CD8-positive, alpha-beta memory T cell (primary cell): ENCODE data around the gene LIMCH1. TPM values are rescaled to one million over a fixed set of nuclear protein-coding genes. Genes with fewer than 3 reads are reported as not detected.

Experiments
- CTCF ChIA-PET: fragments of 350-600 bp; sonication (Branson Sonifier 250); formaldehyde crosslinking; loops from one replicate; lab custom pipeline; 2021; ENCODE audit warnings: antibody characterized with exemption; lab: Charles Lee
- POLR2A ChIA-PET: fragments of 350-600 bp; sonication (Branson Sonifier 250); formaldehyde crosslinking; loops from one replicate; lab custom pipeline; 2021; ENCODE audit warnings: antibody characterized with exemption; lab: Charles Lee
- DNase-seq, 5 donors: peaks; one replicate each; pipeline versions ENCODE4 v3.0.0 to v3.0.0-alpha.2; 2020 to 2022; ENCODE audit warnings: mixed read lengths in 1 of 5
- H3K27ac ChIP-seq: one replicate; pipeline ENCODE4 v1.7.0; 2013; ENCODE audit warnings: low read depth, mild to moderate bottlenecking, low read length, moderate library complexity
- H3K27me3 ChIP-seq: 2 replicates; pipeline ENCODE4 v1.7.0; 2013; ENCODE audit warnings: low read length, mild to moderate bottlenecking; ENCODE audit not compliant: insufficient read depth, poor library complexity, severe bottlenecking
- H3K36me3 ChIP-seq: 2 replicates; pipeline ENCODE4 v1.7.0; 2013; ENCODE audit warnings: mild to moderate bottlenecking, low read length, moderate library complexity; ENCODE audit not compliant: insufficient read depth
- H3K4me1 ChIP-seq: 2 replicates; pipeline ENCODE4 v1.7.0; 2013; ENCODE audit warnings: mild to moderate bottlenecking, low read length, moderate library complexity; ENCODE audit not compliant: insufficient read depth
- H3K4me3 ChIP-seq: 2 replicates; pipeline ENCODE4 v1.7.0; 2013; ENCODE audit warnings: mild to moderate bottlenecking, low read length
- H3K9me3 ChIP-seq: 2 replicates; pipeline ENCODE4 v1.7.0; 2013; ENCODE audit warnings: mild to moderate bottlenecking, low read length
- H3K27ac Mint-ChIP-seq, 8 donors: one replicate each; pipeline ENCODE4 v1.8.0; 2020 to 2021; ENCODE audit warnings: mixed read lengths in 8 of 8, mild to moderate bottlenecking in 6 of 8, inconsistent platforms in 3 of 8, moderate library complexity in 3 of 8
- H3K27me3 Mint-ChIP-seq, 2 donors: one replicate each; pipeline ENCODE4 v1.8.0; 2020 to 2021; ENCODE audit warnings: mixed read lengths in 2 of 2, mild to moderate bottlenecking in 1 of 2, moderate library complexity in 1 of 2
- H3K36me3 Mint-ChIP-seq, 3 donors: one replicate each; pipeline ENCODE4 v1.8.0; 2020 to 2021; ENCODE audit warnings: mixed read lengths in 3 of 3, inconsistent platforms in 1 of 3, mild to moderate bottlenecking in 1 of 3
- H3K4me1 Mint-ChIP-seq, 3 donors: one replicate each; pipeline ENCODE4 v1.8.0; 2020 to 2021; ENCODE audit warnings: mixed read lengths in 3 of 3, inconsistent platforms in 1 of 3, mild to moderate bottlenecking in 1 of 3
- H3K4me3 Mint-ChIP-seq, 7 donors: one replicate each; pipeline ENCODE4 v1.8.0; 2020 to 2021; ENCODE audit warnings: mixed read lengths in 7 of 7, mild to moderate bottlenecking in 6 of 7, moderate library complexity in 4 of 7, inconsistent platforms in 2 of 7
- H3K9me3 Mint-ChIP-seq, 5 donors: one replicate each; pipeline ENCODE4 v1.8.0; 2020 to 2022; ENCODE audit warnings: mixed read lengths in 5 of 5, mild to moderate bottlenecking in 3 of 5, moderate library complexity in 2 of 5, inconsistent platforms in 1 of 5
- polyA plus RNA-seq: library from polyadenylated mRNA; unstranded; fragments of 300-500 nt; fragmentation: Illumina TruSeq; gene quantifications from one replicate; pipeline ENCODE4 v1.2.3, GENCODE V29; 2021
- total RNA-seq, 2 experiments: library from RNA; stranded (reverse); gene quantifications; one replicate each; pipeline ENCODE4 v1.2.3, GENCODE V29; 2021

LIMCH1 gene
- total and polyA plus RNA-seq, 3 experiments from 2014 or later, result not detected

GRCh38 chr4:41614519-41614918 lies 76.6 kb downstream of the LIMCH1 start:
- H3K9me3 Mint-ChIP-seq, result no peaks in the 10 kb centered on the region
- H3K4me1 Mint-ChIP-seq, result no peaks in the 10 kb centered on the region

GRCh38 chr4:41619161-41619560 lies 81.2 kb downstream of the LIMCH1 start:
- CTCF ChIA-PET, result no interaction called here
- POLR2A ChIA-PET, result no interaction called here
- H3K27ac Mint-ChIP-seq, result no peak overlapping the region
- no peaks in the 10 kb centered on the region for H3K9me3 Mint-ChIP-seq
- H3K4me1 ChIP-seq, result no peaks in the 10 kb centered on the region
- no peak overlapping the region for H3K4me3 ChIP-seq
- H3K36me3 ChIP-seq, result no peaks in the 10 kb centered on the region
- no peaks in the 10 kb centered on the region for H3K9me3 ChIP-seq
- H3K36me3 Mint-ChIP-seq, result no peaks in the 10 kb centered on the region
- no peaks in the 10 kb centered on the region for H3K27me3 ChIP-seq
- no peak overlapping the region for H3K4me3 Mint-ChIP-seq
- H3K4me1 Mint-ChIP-seq, result no peaks in the 10 kb centered on the region
- no peak overlapping the region for H3K27ac ChIP-seq
- no peak for DNase-seq
- peaks cover 3 to 7% of the 10 kb centered on the region in 2 donors for H3K27me3 Mint-ChIP-seq

More at GRCh38 chr4:41614519-41614918, 76.6 kb downstream of the LIMCH1 start:
- POLR2A ChIA-PET, result no interaction called here
- Histone ChIP-seq H3K4me1 (no peaks in the 10 kb centered on the region), H3K9me3 (no peaks in the 10 kb centered on the region), H3K27me3 (no peaks in the 10 kb centered on the region), H3K36me3 (no peaks in the 10 kb centered on the region), H3K4me3 (no peak overlapping the region), H3K27ac (no peak overlapping the region)
- Mint-ChIP-seq H3K36me3 (no peaks in the 10 kb centered on the region), H3K27ac (no peak overlapping the region), H3K27me3 (peaks cover 2 to 3% of the 10 kb centered on the region in 2 donors), H3K4me3 (no peak overlapping the region)
- DNase-seq, result no peak
- CTCF ChIA-PET, result no interaction called here

- H3K4me3 ChIP-seq, result no peak overlapping the region
- no peak overlapping the region for H3K27ac ChIP-seq
- H3K36me3 Mint-ChIP-seq, result no peaks in the 10 kb centered on the region
- H3K9me3 Mint-ChIP-seq, result peaks cover 0 to 2% (median 0%) of the 10 kb centered on the region in 5 donors
- ChIA-PET POLR2A (no interaction called here), CTCF (no interaction called here)
- no peaks in the 10 kb centered on the region for H3K4me1 Mint-ChIP-seq
- no peak overlapping the region for H3K27ac Mint-ChIP-seq
- no peak overlapping the region for H3K4me3 Mint-ChIP-seq
- no peak for DNase-seq
- H3K27me3 Mint-ChIP-seq, result peaks cover 3 to 7% of the 10 kb centered on the region in 2 donors
- no peaks in the 10 kb centered on the region for H3K9me3 ChIP-seq
- no peaks in the 10 kb centered on the region for H3K27me3 ChIP-seq
- no peaks in the 10 kb centered on the region for H3K36me3 ChIP-seq
- H3K4me1 ChIP-seq, result no peaks in the 10 kb centered on the region
These were observed 82.8 kb downstream of the LIMCH1 start for GRCh38 chr4:41620594-41621256.

GRCh38 chr4:41622787-41623186 lies 84.8 kb downstream of the LIMCH1 start:
- Mint-ChIP-seq H3K27ac (no peak overlapping the region), H3K4me3 (no peak overlapping the region), H3K36me3 (no peaks in the 10 kb centered on the region), H3K27me3 (peaks cover 3 to 4% of the 10 kb centered on the region in 2 donors), H3K9me3 (peaks cover 0 to 4% (median 0%) of the 10 kb centered on the region in 5 donors), H3K4me1 (no peaks in the 10 kb centered on the region)
- CTCF ChIA-PET, result no interaction called here
- no peak overlapping the region for H3K27ac ChIP-seq
- no peaks in the 10 kb centered on the region for H3K36me3 ChIP-seq
- POLR2A ChIA-PET, result no interaction called here
- H3K4me1 ChIP-seq, result no peaks in the 10 kb centered on the region
- no peaks in the 10 kb centered on the region for H3K27me3 ChIP-seq
- no peak overlapping the region for H3K4me3 ChIP-seq
- H3K9me3 ChIP-seq, result no peaks in the 10 kb centered on the region
- DNase-seq, result no peak

- Histone ChIP-seq H3K4me3 (no peak overlapping the region), H3K27me3 (no peaks in the 10 kb centered on the region), H3K27ac (no peak overlapping the region), H3K4me1 (no peaks in the 10 kb centered on the region), H3K9me3 (no peaks in the 10 kb centered on the region), H3K36me3 (no peaks in the 10 kb centered on the region)
- Mint-ChIP-seq H3K36me3 (no peaks in the 10 kb centered on the region), H3K27ac (no peak overlapping the region), H3K4me1 (no peaks in the 10 kb centered on the region), H3K9me3 (peaks cover 0 to 4% (median 0%) of the 10 kb centered on the region in 5 donors), H3K4me3 (no peak overlapping the region), H3K27me3 (peaks cover 3 to 4% of the 10 kb centered on the region in 2 donors)
- ChIA-PET CTCF (no interaction called here), POLR2A (no interaction called here)
- no peak for DNase-seq
These were observed 86.8 kb downstream of the LIMCH1 start for GRCh38 chr4:41624765-41625164.

- Mint-ChIP-seq H3K36me3 (no peaks in the 10 kb centered on the region), H3K27ac (peak overlapping the region in 1 of 8 donors; percentile 47), H3K27me3 (peaks cover 3 to 4% of the 10 kb centered on the region in 2 donors), H3K9me3 (peaks cover 0 to 4% (median 0%) of the 10 kb centered on the region in 5 donors), H3K4me1 (no peaks in the 10 kb centered on the region), H3K4me3 (no peak overlapping the region)
- H3K4me3 ChIP-seq, result no peak overlapping the region
- no peak overlapping the region for H3K27ac ChIP-seq
- ChIA-PET CTCF (no interaction called here), POLR2A (no interaction called here)
- no peaks in the 10 kb centered on the region for H3K36me3 ChIP-seq
- no peaks in the 10 kb centered on the region for H3K4me1 ChIP-seq
- DNase-seq, result no peak
- H3K9me3 ChIP-seq, result no peaks in the 10 kb centered on the region
- no peaks in the 10 kb centered on the region for H3K27me3 ChIP-seq
These were observed 87.6 kb downstream of the LIMCH1 start for GRCh38 chr4:41625531-41625930.

- Mint-ChIP-seq H3K27me3 (no peaks in the 10 kb centered on the region), H3K27ac (no peak overlapping the region), H3K36me3 (no peaks in the 10 kb centered on the region), H3K4me1 (no peaks in the 10 kb centered on the region), H3K9me3 (peaks cover 0 to 6% (median 0%) of the 10 kb centered on the region in 5 donors), H3K4me3 (no peak overlapping the region)
- ChIA-PET CTCF (no interaction called here), POLR2A (no interaction called here)
- H3K36me3 ChIP-seq, result no peaks in the 10 kb centered on the region
- no peaks in the 10 kb centered on the region for H3K9me3 ChIP-seq
- H3K27me3 ChIP-seq, result no peaks in the 10 kb centered on the region
- H3K27ac ChIP-seq, result no peak overlapping the region
- no peaks in the 10 kb centered on the region for H3K4me1 ChIP-seq
- no peak overlapping the region for H3K4me3 ChIP-seq
- no peak for DNase-seq
These were observed 91.0 kb downstream of the LIMCH1 start for GRCh38 chr4:41628936-41629335.

- ChIA-PET CTCF (no interaction called here), POLR2A (no interaction called here)
- H3K4me1 Mint-ChIP-seq, result no peaks in the 10 kb centered on the region
These were observed 93.6 kb downstream of the LIMCH1 start for GRCh38 chr4:41631523-41631922.

More at GRCh38 chr4:41631523-41631922, 93.6 kb downstream of the LIMCH1 start:
- no peaks in the 10 kb centered on the region for H3K36me3 Mint-ChIP-seq
- Histone ChIP-seq H3K4me3 (no peak overlapping the region), H3K36me3 (no peaks in the 10 kb centered on the region), H3K27me3 (no peaks in the 10 kb centered on the region), H3K27ac (no peak overlapping the region), H3K4me1 (no peaks in the 10 kb centered on the region), H3K9me3 (no peaks in the 10 kb centered on the region)
- no peaks in the 10 kb centered on the region for H3K27me3 Mint-ChIP-seq
- H3K9me3 Mint-ChIP-seq, result peaks cover 0 to 3% (median 0%) of the 10 kb centered on the region in 5 donors
- no peak overlapping the region for H3K27ac Mint-ChIP-seq
- H3K4me3 Mint-ChIP-seq, result no peak overlapping the region
- DNase-seq, result no peak
